ENCODE measurements around the gene CRYL1.

DNA sequence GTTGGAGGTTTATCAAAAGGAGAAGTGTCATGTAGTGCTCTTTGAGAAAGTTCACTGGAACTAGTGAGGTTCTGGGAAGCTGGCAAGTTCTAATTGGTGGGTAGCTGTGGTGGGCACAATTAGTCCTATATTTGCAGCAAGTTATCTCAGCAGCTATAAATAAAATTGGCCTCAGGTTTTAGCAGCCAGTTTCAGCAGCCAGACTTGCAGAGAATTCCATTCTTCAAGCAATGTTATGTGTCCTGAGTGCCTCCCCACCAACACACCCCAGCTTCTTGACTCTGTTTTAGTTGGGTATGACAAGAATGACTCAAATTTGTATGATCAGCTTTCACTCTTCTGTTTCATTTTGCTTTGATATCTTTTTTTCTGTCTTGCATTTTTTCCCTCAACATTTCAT lies 46.0 kb upstream of the CRYL1 start:
- TF ChIP-seq, protein P1, sequence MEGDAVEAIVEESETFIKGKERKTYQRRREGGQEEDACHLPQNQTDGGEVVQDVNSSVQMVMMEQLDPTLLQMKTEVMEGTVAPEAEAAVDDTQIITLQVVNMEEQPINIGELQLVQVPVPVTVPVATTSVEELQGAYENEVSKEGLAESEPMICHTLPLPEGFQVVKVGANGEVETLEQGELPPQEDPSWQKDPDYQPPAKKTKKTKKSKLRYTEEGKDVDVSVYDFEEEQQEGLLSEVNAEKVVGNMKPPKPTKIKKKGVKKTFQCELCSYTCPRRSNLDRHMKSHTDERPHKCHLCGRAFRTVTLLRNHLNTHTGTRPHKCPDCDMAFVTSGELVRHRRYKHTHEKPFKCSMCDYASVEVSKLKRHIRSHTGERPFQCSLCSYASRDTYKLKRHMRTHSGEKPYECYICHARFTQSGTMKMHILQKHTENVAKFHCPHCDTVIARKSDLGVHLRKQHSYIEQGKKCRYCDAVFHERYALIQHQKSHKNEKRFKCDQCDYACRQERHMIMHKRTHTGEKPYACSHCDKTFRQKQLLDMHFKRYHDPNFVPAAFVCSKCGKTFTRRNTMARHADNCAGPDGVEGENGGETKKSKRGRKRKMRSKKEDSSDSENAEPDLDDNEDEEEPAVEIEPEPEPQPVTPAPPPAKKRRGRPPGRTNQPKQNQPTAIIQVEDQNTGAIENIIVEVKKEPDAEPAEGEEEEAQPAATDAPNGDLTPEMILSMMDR (conservative IDR thresholded peaks at IDR 0.05; ENCODE audit: low read depth, low read length) = no peak
- no peak for TF ChIP-seq EZH2 (IDR thresholded peaks at IDR 0.05; ENCODE audit: borderline replicate concordance, low read depth, low read length, poor library complexity, severe bottlenecking)

Data from A673 (cell line).